GM21360 (cell line): ENCODE results near the gene REPS2.

Experiments
- ATAC-seq: cut with Tn5 transposase; IDR thresholded peaks from one replicate; pipeline ENCODE4 v1.9.1; 2021; ENCODE audit warnings: mild to moderate bottlenecking, moderate library complexity; ENCODE audit not compliant: unreplicated experiment

The REPS2 gene

DNA sequence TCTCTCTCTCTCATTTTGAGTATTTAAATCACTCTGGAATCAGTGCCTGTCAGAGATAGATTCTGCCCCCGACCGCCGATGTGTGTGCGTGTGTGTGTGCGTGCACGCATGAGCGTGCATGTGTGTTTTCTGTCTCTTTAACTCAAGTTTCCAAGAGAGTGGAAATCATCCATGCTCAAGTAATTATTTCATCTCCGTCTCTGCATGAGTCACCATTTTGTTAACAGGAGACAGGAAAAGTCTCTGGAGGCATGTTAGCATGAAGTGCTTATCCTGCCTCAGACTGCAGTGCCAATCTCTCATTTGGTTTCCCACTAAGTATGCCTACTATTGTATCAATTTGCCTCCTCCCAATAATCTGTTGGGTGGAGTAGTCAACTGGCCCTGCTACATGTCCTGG, 245.6 kb downstream of the REPS2 start:
- ATAC-seq: no peak
